Activated CD4-positive, alpha-beta T cell treated with anti-CD3 and anti-CD28 coated beads for 1 hour (primary cell): ENCODE results near the gene RBBP9.
"Not testable (repeated sequence)": the region's sequence is repeated elsewhere in the genome, so short reads cannot be mapped to it uniquely, and the experiment has no call there.

ENCODE experiments used
- DNase-seq: peaks from one replicate; pipeline ENCODE4 v3.0.0-alpha.2; 2020

The RBBP9 gene

DNA sequence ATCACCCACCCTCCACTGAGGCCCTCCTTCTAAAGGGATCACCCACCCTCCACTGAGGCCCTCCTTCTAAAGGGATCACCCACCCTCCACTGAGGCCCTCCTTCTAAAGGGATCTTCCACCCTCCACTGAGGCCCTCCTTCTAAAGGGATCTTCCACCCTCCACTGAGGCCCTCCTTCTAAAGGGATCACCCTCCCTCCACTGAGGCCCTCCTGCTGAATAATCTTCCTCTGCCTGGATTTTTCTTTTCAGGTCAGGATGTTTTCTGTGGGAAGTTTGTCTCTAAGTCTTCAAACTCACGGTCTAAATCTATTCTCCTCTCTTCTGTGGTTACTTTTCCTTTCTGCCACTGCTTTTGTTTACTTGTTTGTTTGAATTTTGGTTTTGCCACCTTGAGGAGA lies 4.6 kb upstream of the RBBP9 start:
- not testable (repeated sequence) for DNase-seq

DNA sequence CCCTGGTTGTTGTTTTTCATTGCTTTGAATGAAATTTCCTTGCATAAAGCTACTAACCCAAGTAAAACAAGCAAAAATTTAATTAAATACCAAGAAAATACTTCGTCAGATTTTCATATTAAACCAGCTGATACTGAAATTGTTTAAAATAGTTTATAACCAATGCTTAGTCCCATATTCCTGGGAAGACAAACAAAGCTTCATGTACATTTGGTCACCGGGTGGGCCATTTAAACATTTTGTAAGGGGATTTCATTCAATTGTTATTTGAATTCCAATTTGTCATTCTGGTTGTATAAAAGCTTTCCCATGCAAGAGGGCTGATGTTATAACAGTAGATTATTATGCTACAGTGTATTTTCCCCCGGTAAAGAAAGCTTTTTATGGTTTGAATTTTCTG lies 578 bp upstream of the RBBP9 start:
- no peak for DNase-seq

DNA sequence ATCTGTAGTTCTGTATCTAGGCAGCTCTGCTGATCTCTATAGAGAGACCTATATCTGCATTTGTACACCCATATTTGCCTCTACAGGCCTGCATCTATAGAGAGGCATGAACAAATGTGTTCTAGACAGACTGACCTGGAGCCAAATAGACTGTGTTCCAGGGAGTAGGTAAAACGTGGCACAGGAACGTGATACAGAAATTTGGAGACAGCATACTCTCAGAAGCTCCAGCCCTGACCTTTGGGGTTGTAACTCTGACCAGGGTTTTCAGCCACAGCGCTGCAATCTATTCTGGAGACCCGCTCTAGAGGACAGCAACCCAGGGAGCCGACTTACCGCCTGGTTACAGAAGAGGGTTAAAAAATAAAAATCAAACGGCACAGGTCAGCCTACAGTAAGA lies 983 bp downstream of the RBBP9 start:
- DNase-seq, result no peak

DNA sequence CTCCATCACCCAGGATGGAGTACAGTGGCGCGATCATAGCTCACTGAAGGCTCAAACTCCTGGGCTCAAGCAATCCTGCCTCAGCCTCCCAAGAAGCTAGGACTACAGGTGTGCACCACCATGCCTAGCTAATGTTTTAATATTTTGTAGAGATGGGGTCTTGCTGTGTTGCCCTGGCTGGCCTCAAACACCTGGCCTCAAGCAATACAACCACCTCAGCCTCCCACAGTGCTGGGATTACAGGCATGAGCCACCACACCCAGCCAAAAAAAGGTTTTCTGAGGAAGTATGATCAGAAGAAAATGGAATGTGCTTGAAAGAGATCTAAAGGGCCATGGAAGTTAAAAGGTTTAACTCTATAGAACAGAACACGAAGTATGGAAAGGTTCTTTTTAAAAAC lies 8.7 kb downstream of the RBBP9 start:
- DNase-seq, result no peak

DNA sequence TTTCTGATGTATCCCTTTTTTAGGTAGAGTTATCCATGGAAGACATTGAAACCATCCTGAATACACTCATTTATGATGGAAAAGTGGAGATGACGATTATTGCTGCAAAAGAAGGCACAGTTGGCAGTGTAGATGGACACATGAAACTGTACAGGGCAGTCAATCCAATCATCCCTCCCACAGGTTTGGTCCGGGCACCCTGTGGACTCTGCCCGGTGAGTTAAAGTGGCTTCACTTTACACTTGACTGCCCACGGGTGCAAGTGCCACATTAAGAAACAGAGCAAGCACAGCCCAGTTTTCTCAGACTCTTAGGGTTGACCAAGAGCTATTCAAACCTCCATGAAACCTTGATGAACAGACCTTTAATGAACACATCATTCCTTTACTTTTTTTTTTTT lies 15.4 kb downstream of the RBBP9 start:
- no peak for DNase-seq

DNA sequence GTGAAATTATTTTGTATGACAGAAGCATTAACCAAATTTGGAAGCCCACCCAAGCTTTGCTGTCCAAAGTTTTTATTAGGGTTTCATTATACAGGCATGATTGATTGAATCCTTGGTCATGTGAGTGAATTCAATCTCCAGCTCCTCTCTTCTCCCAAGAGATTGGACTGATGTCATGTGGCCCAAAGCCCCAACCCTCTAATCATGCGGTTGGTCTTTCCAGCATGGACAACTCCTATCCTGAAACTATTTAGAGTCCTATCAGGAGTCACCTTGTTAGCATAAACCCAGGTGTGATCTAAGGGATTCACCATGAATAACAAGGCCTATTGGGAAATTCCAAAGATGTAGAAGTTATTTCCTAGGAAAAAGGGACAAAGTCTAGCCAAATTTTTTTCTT lies 19.2 kb downstream of the RBBP9 start:
- no peak for DNase-seq

DNA sequence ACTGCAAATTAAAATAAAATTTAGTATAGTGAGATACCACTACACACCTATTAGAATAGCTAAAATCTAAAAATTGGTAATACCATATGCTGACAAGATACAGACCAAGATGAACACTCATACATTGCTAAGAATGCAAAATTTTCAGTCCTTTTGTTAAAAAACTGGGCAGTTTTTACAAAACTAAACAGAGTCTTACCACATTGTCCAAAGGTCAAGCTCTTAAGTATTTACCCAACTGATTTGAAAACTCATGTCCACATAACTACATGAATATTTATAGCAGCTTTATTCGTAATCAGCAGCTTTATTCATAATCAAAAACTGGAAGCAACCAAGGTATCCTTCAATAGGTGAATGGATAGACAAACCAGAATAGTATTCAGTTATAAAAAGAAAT lies 19.8 kb downstream of the RBBP9 start:
- no peak for DNase-seq

DNA sequence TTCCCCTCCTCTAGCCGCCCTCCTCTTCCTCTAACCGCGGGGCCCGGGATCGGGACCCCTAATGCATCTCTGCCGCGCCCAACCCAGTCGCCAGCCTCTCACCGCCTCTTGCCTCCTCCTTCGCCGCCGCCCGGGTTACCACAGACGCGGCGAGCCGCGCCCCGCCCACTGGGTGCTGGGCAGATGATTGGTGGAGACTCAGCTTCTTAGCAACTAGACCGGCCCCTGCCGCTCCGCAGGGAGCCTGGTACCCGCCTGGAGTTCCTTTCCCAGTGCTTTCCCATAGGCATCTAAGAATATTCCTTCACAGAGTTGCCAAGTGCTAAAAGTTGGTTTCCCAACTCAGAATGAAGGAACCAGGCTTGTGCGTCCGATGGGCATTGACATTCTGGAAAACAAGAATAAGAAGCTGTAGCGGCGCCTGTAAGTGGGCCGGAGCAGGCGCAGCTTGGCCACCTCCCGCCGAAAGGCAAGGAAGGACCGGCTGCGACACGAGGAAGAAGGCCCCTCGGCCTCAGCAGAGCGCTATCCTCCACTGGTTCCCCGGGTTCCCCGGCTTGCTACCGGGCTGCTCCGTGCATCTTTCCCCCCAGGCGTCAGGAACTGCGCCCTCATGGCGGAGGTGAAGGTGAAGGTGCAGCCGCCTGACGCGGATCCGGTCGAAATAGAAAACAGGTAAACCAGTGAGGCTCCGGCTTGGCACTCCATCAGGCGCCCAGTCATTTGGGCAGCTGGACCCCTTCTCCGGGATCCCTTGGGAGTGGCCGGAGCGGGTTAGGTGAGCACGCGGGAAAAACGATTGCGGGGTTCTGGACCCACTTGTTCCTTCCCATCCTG lies 29.9 kb downstream of the RBBP9 start, which contains the start of the genes DZANK1 and POLR3F:
DZANK1 (minus strand) TSS at position 137 of the 837 bp plus-strand sequence. CDS start 1,672 bp downstream, outside the sequence.
POLR3F (plus strand) TSS at position 497 of the 837 bp plus-strand sequence; CDS start at position 614, 117 bp downstream.
- DNase-seq, result peak; percentile 87

DNA sequence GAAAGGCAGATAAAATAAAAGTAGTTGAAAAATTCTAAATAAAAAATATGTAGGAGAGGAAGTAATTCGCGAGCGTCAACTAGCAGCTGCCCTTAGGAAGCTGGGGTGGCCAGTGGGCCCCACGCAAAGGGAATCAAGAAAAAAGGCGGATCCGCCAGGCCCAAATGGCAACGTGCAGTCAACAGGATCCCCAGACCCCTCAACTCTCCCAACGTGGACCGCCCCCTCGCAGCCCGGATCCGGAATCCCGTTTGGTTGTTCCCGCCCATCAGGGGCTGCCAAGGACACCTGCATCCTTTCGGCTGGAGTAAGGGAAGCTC lies 30.5 kb downstream of the RBBP9 start:
- no peak for DNase-seq

DNA sequence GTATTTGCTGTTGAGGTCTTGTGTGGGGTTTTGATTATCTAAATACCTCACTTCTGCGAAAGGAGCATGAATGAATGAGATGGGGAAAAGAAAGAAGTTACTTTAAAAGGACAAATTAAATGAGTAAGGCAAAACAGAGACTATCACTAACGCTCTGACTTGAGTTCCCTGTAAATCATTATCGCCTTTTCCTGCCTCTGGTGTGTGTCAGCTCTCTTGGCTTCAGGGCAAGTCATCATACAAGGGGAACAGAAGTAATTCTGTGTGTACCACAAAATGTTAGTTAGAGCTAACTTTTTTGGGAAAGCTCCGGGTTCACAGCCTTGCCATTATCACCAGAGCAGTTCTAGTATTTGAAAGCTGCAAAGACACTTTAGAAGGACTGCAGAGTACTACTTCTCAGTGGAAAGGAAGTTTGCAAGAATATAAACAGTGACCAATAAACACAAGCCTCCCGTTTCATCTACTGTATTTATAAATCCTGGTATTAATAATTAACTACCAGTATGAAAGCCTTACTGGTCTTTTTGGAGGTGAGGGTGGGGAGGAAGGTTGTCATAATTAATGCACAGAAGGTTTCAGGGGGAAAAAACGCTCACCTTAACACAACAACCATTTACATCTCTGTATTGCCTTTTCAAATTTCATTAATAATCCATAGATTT lies 31.4 kb downstream of the RBBP9 start:
- DNase-seq, result no peak

DNA sequence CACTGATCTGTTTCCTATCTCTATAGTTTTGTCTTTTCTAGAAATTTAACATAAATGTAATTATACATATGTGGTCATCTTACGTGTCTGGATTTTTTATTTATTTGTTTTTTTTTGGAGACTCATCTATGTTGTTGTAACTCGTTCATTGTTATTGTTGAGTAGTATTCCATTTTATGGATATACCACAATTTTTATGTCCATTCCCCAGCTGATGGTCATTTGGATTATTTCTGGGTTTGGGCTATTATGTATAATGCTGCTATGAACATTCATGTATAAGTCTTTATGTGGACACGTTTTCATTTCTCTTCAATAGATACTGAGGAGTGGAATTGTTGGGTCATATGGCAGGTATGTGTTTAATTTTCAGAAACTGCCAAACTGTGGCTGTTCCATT lies 40.4 kb downstream of the RBBP9 start:
- no peak for DNase-seq

DNA sequence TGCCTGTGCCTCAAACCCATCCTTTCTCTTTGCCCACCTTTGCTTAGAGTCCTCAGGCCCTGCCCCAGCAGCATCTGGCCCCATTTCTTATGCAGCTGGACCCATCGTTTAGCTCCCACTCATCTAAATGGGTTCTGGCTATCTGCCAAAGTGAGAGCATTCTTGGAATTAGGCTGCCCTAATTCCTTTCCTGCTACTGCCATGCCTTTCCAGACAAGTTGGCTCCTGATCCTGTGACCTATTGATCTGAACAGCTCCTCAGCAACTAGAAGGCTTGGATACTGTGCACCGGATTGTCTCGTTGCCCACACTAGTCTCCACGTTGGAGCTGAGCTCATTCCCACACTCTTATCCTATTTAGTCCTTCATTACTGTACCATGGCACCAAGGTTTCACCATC lies 53.1 kb downstream of the RBBP9 start:
- DNase-seq, result no peak

DNA sequence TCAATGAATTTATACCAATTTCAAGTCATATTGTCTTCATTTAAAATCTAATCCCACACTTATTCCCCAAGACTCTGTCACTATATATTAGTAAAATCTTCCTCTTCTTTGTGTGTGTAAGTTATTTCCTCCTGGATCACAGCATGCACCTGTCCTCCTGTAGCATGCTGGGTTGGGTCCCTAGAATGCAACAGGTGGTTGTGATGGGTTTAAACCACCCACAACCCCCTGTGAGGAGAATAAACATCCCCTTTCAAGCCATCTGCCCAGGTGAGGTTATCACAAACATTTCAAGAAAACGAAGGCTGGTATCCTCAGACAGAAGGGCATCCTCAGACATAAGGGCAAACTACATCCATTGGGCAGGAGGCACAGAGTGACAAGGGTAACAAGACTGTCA lies 56.6 kb downstream of the RBBP9 start:
- no peak for DNase-seq

DNA sequence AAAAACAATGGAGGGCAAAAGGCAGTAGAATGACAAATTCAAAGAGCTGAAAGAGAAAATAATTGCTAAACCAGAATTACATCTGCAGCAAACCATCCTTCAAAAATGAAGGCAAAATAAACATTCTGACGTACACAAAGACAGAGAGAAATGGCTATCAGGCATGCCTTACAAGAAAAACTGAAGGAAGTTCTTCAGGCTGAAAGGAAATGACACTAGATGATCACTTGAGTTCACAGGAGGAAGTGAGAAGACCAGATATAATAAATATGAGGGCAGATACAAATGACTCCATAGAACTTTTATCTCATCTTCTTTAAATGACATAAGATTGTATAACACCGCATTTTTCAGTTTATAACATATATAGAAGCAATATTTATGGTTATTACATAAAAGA lies 60.2 kb downstream of the RBBP9 start:
- DNase-seq, result no peak
